Measurements from ENCODE around the gene GATA5.

Gene GATA5

GRCh38 chr20:62470459-62470858 lies 5.3 kb downstream of the GATA5 start:
- DNase-seq, result no peak

GRCh38 chr20:62470001-62470400 lies 5.8 kb downstream of the GATA5 start:
- DNase-seq, result no peak

- no peak for DNase-seq
Observed at GRCh38 chr20:62469352-62469751, 6.4 kb downstream of the GATA5 start.

- DNase-seq, result no peak
Observed at GRCh38 chr20:62466806-62467537, 8.8 kb downstream of the GATA5 start.

- DNase-seq, result no peak
Observed at GRCh38 chr20:62466072-62466760, 9.6 kb downstream of the GATA5 start.

- DNase-seq, result no peak
Observed at GRCh38 chr20:62464990-62465389, 10.8 kb downstream of the GATA5 start.

GRCh38 chr20:62464425-62464770 lies 11.4 kb downstream of the GATA5 start:
- DNase-seq, result no peak

- DNase-seq, result no peak
Observed at GRCh38 chr20:62463651-62464424, 12.0 kb downstream of the GATA5 start.

GRCh38 chr20:62462976-62463592 lies 12.7 kb downstream of the GATA5 start:
- no peak for DNase-seq

- DNase-seq, result no peak
Observed at GRCh38 chr20:62461834-62462233, 14.0 kb downstream of the GATA5 start.

- DNase-seq, result no peak
Observed at GRCh38 chr20:62461157-62461556, 14.6 kb downstream of the GATA5 start.

- no peak for DNase-seq
Observed at GRCh38 chr20:62460678-62461077, 15.1 kb downstream of the GATA5 start.

GRCh38 chr20:62459488-62459887 lies 16.3 kb downstream of the GATA5 start:
- DNase-seq, result no peak

- DNase-seq, result no peak
Observed at GRCh38 chr20:62458275-62459251, 17.2 kb downstream of the GATA5 start.

GRCh38 chr20:62457831-62458230 lies 18.0 kb downstream of the GATA5 start:
- no peak for DNase-seq

GRCh38 chr20:62457098-62457497 lies 18.7 kb downstream of the GATA5 start:
- no peak for DNase-seq

GRCh38 chr20:62455929-62456328 lies 19.9 kb downstream of the GATA5 start:
- no peak for DNase-seq

GRCh38 chr20:62454904-62455636 lies 20.7 kb downstream of the GATA5 start:
- no peak for DNase-seq

- DNase-seq, result no peak
Observed at GRCh38 chr20:62453186-62453808, 22.5 kb downstream of the GATA5 start.

- no peak for DNase-seq
Observed at GRCh38 chr20:62452475-62453095, 23.2 kb downstream of the GATA5 start.

GRCh38 chr20:62451970-62452369 lies 23.8 kb downstream of the GATA5 start:
- no peak for DNase-seq
